Epidermal melanocyte (primary cell): ENCODE results near the gene GAPDH.
"Not testable (repeated sequence)": the region's sequence is repeated elsewhere in the genome, so short reads cannot be mapped to it uniquely, and the experiment has no call there.

Experiments
- DNase-seq: peaks from one replicate; pipeline ENCODE4 v3.0.0; 2011; ENCODE audit warnings: low spot score; ENCODE audit not compliant: insufficient read length

Gene GAPDH

DNA sequence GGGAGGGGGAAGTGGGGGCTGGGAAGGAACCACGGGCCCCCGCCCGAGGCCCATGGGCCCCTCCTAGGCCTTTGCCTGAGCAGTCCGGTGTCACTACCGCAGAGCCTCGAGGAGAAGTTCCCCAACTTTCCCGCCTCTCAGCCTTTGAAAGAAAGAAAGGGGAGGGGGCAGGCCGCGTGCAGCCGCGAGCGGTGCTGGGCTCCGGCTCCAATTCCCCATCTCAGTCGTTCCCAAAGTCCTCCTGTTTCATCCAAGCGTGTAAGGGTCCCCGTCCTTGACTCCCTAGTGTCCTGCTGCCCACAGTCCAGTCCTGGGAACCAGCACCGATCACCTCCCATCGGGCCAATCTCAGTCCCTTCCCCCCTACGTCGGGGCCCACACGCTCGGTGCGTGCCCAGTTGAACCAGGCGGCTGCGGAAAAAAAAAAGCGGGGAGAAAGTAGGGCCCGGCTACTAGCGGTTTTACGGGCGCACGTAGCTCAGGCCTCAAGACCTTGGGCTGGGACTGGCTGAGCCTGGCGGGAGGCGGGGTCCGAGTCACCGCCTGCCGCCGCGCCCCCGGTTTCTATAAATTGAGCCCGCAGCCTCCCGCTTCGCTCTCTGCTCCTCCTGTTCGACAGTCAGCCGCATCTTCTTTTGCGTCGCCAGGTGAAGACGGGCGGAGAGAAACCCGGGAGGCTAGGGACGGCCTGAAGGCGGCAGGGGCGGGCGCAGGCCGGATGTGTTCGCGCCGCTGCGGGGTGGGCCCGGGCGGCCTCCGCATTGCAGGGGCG lies at the start of gene GAPDH:
GAPDH (plus strand) TSS at position 595 of the 772 bp plus-strand sequence. CDS start 316 bp downstream, outside the sequence.
- peak; percentile 81 for DNase-seq

DNA sequence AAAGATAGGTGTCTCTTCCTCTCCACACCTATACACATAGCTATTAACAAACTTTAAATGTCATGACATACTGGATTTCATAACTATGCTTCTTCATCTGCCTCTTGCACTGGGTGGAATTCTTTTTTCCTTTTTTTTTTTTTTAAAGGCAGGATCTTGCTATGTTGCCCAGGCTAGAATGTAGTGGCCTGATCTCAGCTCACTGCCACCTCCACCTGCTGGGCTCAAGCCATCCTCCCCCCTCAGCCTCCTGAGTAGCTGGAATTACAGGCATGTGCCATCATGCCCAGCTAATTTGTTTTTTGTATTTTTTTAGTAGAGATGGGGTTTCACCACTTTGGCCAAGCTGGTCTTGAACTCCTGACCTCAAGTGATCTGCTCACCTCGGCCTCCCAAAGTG lies 46.1 kb upstream of the GAPDH start:
- no peak for DNase-seq

DNA sequence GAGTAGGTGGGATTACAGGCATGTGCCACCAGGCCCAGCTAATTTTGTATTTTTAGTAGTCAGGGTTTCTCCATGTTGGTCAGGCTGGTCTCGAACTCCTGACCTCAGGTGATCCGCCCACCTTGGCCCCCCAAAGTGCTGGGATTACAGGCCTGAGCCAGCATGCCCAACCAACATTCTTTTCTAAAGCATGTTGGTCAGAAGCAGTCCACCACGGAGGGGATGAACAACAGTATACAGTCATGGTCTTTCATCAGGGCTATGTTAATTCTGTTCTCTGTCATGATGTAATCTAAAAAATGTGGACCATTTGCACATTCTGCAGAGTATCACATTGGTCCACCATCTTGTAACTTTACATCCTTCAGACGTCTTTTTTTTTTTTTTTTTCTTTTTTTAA lies 44.9 kb upstream of the GAPDH start:
- DNase-seq: no peak

DNA sequence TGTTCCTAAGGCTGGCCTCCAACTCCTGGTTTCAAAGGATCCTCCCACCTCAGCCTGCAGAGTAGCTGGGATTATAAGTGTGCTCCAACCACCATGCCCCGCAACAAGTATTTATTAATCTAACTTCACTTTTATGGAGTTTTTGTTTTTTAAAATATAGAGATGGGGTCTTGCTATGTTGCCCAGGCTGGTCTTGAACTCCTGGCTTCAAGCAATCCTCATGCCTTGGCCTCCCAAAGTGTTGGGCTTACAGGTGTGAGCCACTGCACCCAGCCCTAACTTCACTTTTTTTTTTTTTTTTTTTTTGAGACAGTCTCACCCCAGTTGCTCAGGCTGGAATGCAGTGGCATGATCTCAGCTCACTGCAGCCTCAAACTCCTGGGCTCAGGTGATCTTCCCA lies 43.6 kb upstream of the GAPDH start:
- DNase-seq: not testable (repeated sequence)

DNA sequence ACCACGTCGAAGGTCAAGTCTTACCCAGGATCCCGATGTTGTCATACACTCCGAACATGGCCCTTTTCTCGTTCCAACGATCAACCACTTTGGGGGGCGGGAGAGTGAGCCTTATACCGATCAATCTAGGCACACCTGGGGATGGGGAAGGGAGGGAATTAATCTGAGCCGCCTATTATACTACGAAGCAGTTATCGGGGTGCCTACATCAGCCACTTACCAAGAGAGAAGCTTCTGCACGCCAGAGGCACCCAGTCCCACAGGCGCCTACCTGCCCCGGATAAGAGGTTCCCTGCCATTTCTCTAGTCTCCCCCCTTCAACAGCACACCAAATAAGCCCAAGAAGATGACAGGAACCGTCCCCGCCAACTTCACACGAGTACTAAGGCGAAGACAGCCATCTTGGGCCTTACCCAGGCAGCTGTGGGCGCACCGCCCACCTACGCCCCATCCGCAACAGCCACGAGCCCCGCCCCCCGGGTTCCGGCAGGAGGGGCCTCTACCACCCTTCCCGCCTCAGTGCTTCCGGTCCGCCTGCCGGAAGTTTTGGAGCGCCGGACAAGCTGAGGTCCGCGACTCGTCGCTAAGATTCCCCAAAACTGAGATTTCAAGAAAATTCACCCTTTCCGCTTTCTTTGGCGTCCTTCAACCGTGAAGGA lies 41.4 kb upstream of the GAPDH start, which contains the start of gene MRPL51:
MRPL51 (minus strand) TSS at position 425 of the 659 bp plus-strand sequence; CDS start at position 299, 126 bp downstream.
- peak; percentile 86 for DNase-seq

DNA sequence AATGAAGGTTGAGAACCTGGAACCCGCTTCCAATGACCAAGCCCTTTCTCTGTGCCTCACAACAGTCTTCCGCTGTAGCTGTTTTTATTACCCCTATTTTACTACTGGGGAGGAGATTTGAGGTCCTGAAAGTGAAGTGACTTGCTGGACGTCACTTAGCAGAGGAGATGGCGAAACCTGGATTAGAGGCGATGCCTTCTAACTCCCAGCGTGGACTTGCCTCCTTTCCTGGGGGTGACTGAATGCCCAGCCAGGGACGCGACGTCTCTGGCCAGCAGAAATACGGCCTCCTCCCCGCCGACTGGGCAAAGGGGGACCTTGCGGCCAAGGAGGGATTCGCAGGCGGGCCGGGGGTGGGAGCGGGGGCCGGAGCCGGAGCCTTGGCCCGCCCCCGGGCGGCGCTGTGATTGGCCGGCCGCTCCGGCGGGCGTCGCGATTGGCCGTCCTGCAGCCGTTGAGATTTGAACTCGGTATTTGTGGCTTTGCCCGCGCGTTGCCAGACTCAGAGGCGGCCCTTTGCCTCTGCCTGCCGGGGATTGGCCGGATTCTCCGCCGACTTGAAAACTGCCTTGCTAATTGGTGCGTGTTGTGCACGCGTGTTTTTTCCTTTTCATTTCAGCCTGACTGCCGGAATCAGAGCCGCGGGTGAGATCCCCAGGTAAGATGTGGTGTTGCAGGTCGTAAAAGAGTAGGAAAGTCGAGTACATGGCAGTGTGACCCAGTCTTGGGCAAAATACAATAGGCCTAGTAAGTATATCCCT lies 40.6 kb upstream of the GAPDH start, which contains the start of gene NCAPD2:
NCAPD2 (plus strand) TSS at position 606 of the 761 bp plus-strand sequence. CDS start 997 bp downstream, outside the sequence.
- DNase-seq: peak; percentile 87

DNA sequence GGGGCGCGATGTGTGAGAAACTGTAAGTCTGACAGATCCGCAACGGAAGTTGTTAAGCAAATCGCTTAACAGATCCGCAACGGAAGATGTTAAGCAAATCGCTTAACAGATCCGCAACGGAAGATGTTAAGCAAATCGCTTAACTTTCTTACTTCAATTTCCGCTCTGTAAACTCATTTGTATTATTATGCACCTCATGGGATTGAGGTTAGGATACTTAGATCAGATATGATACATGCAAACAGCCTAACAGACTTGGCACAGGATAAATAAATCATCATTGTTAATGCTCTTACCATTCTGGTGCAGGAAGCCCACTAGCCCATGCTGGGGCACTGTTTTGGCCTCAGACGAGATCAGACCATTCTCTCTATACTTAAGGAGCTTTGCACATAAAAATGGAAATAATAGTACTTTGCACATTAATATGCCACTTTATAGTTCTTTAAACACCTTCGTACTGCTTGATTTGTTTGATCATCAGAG lies 40.0 kb upstream of the GAPDH start:
- DNase-seq: no peak

DNA sequence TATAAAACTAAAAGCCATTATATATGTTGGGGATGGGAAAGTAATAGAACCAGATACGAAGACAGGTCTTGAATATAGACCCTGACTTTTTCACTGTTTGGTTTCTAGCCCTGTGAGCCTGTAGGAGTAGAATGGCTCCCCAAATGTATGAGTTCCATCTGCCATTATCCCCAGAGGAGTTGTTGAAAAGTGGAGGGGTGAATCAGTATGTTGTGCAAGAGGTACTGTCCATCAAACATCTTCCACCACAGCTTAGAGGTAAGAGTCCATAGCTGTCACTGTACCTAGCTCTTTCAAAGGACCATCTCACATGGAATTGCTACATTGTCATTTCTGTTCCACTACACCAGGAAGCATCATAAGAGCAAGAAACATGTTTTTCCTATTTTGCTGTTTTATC lies 39.3 kb upstream of the GAPDH start:
- DNase-seq: no peak

DNA sequence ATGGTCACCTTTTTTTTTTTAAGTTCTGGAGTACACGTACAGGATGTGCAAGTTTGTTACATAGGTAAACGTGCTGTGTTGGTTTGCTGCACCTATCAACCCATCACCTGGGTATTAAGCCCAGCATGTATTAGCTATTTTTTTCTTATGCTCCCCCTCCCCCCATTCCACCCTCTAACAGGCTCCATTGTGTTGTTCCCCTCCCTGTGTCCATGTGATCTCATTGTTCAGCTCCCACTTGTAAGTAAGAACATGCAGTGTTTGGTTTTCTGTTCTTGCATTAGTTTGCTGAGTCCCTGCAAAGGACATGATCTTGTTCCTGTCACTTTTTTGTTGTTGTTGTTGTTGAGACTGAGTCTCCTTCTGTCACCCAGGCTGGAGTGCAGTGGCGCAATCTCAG lies 37.0 kb upstream of the GAPDH start:
- not testable (repeated sequence) for DNase-seq

DNA sequence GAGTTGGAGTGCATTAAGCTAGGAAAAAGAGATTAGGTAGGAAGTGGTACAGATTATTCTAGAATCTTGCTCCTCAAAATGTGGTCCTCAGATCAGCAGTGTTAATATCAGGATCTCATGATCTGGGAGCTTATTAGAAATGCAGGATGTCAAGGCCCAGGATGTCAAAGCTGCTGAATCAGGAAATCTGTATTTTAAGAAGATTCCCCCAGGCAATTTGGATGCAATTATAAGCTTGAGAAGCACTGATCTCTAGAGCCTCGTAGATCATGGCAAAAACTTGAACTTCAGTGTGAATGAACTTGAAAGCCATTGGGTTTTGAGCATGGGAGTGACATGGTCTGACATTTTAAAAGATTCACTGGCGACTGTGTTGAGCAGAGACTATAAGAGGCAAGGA lies 33.9 kb upstream of the GAPDH start:
- DNase-seq: no peak

DNA sequence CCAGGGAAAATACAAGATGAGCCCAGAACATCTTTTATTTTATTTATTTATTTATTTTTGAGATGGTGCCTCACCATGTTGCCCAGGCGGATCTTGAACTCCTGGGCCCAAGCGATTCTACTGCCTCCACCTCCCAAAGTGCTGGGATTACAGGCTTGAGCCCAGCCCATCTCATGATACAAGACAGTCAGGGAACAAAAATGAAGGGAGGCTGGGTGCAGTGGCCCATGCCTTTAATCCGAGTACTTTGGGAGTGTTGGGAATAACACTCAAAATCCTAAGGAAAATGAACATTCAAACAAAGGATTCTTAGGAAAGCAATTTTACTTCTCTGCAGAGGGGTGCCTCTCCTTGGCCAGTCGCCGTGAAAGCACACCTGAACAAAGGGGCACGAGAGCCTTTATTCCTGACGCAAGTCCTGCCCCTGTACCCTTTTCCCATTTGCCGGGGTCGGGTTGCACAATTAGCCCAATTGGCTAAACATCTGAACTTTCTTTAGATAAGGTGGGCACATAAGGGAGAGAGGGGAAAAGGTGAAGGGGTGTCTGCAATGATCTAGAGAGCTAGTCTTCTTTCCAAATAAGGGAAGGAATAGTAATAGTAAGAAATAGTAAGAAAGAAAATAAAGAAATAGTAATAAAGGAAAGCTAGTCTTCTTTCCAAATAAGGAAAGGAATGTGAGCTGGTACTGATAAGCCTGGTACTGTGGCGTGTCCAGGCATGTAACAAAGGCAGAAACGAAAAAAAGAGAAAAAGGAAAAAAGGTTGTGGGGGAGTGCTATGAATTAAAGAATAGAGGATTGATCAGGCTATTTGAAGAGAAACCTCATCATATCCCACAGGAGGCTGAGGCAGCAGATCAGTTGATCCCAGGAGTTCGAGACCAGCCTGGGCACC lies 27.0 kb upstream of the GAPDH start:
- no peak for DNase-seq

DNA sequence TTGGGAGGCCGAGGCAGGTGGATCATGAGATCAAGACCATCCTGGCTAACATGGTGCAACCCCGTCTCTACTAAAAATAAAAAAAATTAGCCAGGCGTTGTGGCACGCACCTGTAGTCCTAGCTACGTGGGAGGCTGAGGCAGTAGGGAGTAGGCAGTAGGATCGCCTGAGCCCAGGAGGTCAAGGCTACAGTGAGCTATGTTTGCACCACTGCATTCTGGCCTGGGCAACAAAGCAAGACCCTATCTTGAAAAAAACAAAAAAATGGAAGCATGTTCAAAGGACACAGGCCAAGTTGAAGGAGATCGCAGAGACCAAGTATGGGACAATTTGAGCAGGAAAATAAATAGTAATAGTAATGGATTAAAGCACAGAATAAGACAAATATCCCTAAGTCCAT lies 26.2 kb upstream of the GAPDH start:
- DNase-seq: no peak

DNA sequence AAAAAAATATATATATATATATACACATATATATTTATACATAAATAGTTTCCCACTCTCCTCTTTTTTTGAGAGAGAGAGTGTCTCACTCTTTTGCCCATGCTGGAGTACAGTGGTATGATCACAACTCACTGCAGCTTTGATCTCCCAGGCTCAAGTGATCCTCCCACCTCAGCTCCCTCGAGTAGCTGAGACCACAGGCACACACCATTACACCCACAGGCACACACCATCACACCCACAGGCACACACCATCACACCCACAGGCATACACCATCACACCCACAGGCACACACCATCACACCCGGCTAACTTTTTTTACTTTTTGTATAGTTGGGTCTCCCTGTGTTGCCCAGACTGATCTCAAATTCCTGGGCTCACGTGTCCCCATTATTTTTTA lies 14.1 kb upstream of the GAPDH start:
- DNase-seq: no peak

DNA sequence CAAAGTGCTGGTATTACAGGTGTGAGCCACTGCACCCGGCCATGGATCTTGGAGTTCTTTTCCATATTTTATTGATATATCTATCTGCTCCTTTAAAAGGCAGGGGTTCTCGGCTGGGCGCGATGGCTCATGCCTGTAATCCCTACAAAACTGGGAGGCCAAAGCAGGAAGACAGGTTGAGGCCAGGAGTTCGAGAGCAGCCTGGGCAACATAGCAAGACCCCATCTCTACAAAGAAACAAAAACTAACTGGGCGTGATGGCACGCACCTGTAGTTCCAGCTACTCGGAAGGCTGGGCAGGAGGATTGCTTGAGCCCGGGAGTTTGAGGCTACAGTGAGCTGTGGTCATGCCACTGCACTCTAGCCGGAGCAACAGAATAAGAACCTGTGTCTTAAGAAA lies 12.1 kb upstream of the GAPDH start:
- no peak for DNase-seq

DNA sequence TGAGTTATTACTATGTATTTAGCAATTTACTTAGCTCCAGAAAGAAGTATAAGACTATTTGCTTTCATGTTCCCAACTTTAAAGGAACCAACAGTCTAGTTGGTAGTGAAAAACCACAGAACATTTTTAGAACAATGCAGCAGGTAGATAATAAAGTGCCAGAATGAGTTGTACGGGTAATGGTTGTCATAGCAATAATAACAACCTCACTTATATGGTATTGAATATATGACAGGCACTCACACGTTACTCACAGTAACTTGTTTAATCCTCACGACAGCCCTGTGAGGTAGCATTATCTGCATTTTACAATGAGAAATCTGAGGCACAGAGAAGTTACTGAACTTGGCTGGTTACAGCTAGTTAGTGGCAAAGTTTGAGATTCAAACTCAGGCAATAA lies 10.6 kb upstream of the GAPDH start:
- no peak for DNase-seq

DNA sequence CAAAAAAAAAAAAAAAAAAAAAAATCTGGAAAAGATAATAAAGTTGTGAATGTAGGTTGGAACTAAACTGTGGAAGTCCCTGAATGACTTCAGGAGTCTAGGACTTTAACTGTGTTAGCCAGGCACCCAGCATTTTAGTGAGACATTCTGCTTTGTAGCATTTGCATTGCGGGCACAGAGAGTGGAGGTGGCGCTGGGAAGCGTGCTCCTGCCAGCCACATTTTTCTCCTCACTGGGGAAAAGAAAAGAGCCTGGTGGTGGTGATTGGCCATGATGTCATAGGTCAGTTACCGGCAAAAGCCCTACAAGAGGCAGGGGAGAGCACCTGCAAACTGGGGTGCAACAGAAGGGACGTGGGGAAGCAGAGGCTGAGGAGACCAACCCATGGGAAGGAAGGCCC lies 9.7 kb upstream of the GAPDH start:
- no peak for DNase-seq

DNA sequence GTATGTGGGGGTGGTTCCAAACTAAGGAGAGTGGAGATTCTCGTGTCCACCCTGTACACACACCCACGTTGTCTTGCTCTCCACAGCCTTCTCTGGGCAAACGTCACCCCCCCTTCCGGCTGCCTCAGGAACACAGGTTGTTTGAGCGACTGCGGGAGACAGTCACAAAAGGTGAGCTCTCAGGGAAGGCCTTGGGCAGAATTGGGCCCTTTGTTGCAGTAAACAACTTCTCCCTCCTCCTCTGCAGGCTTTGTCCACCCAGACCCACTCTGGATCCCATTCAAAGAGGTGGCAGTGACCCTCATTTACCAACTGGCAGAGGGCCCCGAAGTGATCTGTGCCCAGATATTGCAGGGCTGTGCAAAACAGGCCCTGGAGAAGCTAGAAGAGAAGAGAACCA lies 8.1 kb upstream of the GAPDH start:
- no peak for DNase-seq

DNA sequence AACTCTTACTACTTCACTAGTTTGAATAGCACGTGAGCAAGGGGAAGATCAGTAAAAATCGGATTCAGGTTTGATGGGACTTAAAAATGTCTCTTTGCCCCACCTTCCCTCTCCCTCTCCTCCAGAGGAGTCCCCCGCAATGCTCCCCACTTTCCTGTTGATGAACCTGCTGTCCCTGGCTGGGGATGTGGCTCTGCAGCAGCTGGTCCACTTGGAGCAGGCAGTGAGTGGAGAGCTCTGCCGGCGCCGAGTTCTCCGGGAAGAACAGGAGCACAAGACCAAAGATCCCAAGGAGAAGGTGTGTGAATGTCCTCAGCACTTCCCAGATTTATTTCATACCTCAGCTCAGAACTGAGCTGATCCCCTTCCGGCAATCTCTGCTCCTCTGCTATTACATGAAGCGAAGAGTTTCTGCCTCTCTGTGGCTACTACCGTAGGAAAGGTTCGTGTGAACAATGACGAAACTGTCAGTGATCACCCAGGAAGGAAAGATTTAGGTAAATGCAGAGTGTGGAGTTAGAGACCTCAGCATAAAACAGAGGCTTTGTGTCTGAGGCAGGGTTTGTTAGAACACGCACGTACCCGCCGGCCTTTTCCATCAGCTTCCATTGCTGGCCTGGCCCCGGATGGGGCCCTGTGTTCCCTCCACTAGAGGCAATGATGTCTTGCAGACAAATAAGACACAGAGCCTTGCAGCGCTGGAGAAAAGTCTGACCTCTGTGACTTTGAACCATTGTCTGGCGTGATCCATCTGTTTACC lies 7.4 kb upstream of the GAPDH start:
- no peak for DNase-seq

DNA sequence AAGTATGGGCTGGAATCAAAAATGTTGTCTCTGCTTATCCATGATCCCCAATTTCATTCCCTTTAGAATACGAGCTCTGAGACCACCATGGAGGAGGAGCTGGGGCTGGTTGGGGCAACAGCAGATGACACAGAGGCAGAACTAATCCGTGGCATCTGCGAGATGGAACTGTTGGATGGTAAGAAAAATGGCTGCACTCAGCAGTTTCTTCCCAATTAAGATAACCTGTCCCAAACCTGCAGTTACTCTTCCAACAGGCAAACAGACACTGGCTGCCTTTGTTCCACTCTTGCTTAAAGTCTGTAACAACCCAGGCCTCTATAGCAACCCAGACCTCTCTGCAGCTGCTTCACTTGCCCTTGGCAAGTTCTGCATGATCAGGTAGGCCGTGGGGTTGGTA lies 6.6 kb upstream of the GAPDH start:
- DNase-seq: no peak
